ELF-1 (cell line): ENCODE data around the gene SMTN.
A peak's percentile ranks its signal among the peaks of the same experiment; 100 is the strongest.

ENCODE experiments used
- DNase-seq: peaks from one replicate; pipeline ENCODE4 v3.0.0-alpha.2; 2016; ENCODE audit warnings: low read depth, low spot score

SMTN gene

DNA sequence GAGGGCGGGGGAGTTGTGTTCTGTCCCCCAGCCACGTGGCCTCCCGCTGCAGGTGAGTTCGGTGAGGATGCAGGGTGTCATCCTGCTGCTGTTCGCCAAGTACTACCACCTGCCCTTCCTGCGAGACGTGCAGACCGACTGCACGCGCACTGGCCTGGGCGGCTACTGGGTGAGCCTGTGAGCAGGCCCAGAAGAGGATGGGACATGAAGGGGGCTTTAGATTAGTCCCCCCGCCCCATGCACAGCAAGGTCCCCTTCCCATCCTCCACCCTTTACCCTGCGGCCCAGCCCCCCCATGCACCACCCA lies 45.7 kb downstream of the SMTN start:
- DNase-seq, result no peak

DNA sequence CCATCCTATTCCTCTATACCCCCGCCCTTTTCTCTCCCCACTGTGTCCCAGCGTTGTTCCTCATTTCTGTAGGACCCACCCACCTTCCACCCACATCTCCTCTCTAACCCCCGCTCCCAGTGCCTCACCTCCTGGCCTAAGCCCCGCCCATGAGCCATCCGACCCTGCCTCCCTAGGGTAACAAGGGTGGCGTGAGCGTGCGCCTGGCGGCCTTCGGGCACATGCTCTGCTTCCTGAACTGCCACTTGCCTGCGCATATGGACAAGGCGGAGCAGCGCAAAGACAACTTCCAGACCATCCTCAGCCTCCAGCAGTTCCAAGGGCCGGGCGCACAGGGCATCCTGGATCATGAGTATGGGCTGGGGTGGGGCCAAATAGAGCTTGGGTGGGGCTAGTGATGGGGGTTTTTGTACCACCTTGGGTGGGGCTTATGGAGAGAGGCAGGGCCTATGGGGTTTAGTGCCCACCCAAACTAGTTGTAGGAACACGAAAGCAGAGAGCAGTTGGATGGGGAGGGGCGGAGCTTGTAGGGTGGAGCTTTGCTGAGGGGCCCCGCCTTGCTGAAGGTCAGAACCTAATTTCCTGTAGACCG lies 46.2 kb downstream of the SMTN start:
- DNase-seq, result peak; percentile 44

DNA sequence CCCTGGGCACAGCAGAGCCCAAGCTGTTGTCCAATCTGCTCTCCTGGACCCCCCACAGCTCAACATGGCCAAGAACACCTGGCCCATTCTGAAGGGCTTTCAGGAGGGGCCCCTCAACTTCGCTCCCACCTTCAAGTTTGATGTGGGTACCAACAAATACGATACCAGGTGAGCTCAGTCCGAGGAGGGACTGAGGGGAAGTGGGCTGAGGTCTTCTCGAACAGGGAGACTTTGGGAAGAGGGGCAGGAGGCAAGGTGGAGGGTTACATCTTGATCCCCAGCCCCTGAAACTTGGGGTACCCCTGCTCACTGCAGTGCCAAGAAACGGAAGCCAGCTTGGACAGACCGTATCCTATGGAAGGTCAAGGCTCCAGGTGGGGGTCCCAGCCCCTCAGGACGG lies 47.0 kb downstream of the SMTN start:
- DNase-seq, result no peak

DNA sequence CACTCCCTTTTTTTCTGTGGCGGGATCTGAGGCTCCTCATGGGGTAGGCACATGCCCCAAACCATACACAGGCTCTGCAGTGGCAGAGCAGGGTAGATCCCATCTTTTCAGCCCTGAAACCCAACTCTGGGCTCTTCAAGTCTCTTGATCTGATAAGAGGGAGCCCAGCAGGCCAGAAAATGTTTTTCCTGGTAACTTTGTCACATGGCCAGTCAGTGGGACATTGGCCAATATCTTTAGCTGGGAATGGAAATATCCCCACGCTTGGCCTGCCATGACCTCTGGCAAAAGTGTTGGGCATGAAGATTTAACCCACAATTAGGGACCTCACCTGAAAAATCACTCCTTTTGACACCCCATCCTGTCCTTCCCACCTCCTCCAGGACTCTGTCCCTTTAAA lies 49.8 kb downstream of the SMTN start:
- no peak for DNase-seq

DNA sequence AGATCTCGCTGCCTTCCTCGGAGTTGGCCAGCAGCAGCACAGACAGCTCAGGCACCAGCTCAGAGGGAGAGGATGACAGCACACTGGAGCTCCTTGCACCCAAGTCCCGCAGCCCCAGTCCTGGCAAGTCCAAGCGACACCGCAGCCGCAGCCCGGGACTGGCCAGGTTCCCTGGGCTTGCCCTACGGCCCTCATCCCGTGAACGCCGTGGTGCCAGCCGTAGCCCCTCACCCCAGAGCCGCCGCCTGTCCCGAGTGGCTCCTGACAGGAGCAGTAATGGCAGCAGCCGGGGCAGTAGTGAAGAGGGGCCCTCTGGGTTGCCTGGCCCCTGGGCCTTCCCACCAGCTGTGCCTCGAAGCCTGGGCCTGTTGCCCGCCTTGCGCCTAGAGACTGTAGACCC lies 52.8 kb downstream of the SMTN start:
- no peak for DNase-seq

DNA sequence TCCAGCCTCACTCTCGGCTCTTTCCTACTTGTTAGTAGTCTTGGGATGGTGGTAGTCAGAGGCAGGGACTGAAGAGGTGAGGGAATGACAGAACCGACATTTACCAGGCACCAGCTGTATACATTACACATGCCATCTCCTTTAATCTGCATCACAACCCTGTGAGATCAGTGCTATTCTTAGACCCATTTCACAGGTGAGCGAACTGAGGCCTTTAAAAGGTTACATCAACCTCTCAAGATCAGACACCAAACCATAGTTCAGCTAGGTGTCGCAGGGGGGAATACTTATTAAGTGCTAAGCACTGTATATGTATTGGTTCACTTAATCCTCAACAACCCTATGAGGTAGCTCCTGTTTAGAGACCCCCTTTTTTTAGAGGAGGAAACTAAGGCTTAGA lies 53.6 kb downstream of the SMTN start:
- no peak for DNase-seq

DNA sequence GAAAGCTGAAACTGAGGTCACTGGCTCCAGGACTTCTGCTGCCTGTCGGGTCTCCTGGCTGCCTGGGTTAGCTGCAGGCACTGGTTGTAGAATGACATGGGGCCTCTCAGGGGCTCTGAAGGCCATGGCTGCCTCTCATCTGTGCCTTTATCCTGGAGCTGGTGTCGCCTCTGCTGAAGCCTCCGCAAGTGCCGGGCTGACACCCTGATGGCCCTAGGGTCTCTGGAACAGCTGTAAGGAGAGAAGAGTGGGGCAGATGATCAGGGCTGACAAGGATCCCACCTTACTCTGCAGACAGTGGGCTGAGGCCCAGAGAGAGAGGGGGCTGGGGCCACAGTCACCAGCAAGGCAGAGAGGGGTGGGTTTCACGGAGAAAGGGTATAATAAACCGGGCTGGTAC lies 54.6 kb downstream of the SMTN start:
- DNase-seq, result no peak

DNA sequence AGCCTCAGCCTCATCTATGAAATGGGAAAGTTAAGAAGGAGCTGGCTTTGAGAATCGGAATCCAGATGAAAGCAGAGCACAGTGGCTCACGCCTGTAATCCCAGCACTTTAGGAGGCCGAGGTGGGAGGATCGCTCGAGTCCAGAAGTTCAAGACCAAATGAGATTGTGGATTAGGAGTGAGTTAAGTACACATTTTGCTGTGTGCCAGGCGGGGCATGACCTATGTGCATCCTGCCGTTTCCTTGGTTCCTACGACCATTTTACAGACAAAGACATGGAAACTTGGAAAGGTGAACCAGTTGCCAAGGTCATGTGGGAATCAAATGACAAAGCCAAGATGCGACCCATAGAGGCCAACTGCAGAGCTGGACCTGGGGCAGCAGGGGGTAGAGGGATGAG lies 55.0 kb downstream of the SMTN start:
- DNase-seq, result no peak

DNA sequence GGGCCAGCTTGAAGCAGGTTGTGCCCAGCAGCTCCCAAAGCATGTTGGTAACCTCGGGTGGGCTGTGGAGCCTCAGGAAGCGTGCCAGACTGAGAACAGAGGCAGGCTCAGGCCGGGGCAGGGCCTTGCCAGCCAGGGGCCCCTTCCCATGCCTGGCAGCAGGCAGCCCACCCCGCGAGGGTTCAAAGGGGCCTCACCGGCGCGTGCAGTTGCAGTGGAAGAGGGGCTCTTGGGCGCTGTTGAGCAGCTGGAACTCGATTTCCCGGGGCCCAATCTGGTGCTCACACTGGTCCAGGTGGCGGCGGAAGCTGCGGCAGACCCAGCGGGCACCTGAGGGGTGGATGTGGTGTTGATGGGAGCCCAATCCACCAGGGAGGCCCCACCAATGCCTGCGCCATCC lies 55.6 kb downstream of the SMTN start:
- no peak for DNase-seq

DNA sequence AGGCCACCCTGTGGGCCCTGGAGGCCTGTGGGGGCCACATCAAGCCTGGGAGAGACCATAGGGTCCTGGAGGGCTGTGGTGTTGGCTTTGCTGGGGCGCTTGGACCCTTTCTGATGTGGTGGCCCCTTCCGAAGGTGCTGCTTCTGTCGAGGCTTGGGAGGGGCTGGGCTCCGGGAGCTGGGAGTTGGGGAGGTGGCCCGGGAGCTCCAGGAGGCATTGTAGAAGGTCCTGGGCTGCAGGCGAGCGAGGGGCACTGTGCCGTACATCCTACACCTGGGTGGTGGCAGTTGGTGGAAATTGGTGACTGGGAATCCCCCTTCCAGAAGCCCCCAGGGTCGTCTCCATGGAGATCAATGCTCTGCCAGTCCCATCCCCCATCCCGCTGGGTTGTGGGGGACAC lies 56.6 kb downstream of the SMTN start:
- DNase-seq, result no peak

DNA sequence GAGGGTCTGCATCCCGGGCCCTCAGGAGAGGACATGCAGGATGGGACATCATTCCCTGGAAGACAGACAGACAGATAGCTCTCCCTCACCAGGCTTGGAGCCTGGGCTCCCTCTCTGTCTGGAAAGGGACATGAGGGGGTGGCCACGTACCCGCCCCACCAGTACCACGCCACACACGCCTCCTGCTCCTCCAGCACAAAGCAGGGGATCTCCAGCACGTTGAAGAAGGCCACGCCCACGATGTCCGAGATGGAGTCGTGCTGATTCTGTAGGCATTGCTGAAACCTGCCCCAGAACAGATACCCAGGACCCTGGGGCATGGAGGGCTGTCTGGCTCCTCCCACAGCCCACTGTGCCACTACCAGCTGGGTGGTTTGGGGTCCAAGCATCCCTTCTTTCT lies 57.0 kb downstream of the SMTN start:
- no peak for DNase-seq

DNA sequence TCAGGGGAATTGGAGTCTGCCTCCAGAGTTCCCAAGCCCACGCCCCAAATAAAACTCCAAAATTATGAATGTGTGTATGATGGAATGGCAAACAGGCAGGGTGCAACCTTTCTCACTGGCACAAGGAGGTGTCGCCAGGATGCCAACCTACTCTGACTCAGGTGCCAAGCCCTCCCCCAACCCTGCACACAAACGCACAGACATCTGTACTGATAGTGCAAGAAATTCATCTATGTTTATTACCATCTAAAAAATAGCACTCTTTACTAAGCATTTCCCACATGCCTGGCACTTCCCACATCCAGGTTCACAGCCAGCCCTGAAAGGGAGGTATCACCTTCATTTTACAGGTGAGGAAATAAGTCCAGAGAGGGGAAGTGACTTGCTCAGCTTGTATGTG lies 57.9 kb downstream of the SMTN start:
- DNase-seq, result no peak

DNA sequence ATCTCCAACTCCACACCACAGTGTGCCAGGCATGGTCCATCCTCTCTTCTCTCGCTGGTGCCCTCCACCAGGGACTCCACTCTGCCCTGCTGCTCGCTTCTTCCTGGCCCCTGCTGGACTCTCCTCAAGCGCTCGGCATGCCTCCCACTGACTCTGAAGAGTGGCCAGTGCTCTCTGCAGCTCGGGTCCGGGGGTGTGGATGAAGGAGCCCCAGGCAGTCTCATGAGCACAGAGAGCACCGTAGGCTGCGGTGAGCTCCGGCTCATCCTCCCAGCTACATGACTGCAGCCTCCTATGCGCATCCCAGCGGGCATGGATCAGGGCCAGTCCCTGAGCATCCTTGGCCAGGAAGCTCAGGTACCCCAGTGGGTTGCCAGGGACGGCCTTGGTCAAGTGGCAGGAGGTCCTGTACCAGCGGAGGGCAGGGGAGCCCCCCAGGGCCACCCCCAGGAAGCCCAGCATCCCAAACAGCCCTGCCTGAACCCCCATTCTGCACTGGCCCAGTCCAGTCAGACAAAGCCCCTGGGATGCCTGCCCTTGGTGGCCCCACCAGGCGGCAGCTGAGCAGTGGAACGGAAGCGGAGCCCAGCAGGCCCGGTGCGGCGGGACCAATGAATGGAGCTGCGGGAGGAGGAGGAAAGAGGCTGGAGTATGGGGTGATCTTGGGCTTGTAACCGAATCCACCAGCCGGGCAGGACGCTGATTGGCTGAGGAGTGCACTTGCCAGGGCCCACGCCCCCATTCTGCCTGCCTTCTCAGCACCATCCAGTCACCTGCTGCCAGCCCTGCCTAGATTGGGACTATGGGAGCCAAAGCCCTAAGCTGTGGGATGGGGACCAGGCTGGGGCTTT lies 59.0 kb downstream of the SMTN start, which contains the start of gene PLA2G3:
Gene PLA2G3 (minus strand): TSS at position 643 of the 851 bp plus-strand sequence. CDS start 154 bp downstream, at position 489.
- peak; percentile 95 for DNase-seq

DNA sequence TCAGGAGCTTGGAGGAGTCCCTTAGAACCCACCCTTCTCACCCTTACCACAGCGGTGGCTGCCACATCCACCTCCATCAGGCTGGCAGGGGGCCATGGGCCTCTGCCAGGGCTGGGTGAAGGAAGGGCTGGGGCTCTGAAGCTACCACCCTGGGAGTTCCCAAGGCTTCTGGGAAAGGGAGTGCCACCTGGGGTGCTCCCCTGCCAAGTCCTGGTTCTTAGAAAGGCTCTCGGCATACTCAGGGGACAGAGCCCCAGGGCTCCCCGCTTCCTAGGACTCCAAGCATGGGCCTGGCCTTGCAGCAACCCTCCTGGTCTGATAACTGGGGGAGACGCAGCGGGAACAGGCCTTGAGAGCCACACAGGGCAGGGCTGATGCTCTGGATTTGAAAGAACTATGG lies 59.6 kb downstream of the SMTN start:
- DNase-seq, result no peak

DNA sequence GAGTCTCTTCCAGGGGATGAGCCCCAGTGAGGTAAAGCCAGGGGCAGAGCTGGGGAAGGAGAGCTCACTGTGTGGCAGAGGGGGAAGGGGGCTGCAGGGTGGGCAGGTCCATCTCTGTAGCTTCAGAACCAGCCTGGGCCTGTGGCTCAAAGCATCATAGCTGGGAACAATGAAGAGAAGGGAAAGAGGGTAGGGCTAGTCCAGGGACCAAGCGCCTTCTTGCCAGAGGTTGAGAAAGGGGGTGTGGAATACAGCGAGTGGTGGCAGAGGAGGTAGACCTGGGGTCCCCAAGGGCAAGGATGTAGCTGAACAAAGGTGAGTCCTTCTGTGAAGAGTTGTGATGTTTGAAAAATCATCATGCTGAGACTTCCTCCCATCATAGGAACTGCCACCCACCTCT lies 60.4 kb downstream of the SMTN start:
- no peak for DNase-seq

DNA sequence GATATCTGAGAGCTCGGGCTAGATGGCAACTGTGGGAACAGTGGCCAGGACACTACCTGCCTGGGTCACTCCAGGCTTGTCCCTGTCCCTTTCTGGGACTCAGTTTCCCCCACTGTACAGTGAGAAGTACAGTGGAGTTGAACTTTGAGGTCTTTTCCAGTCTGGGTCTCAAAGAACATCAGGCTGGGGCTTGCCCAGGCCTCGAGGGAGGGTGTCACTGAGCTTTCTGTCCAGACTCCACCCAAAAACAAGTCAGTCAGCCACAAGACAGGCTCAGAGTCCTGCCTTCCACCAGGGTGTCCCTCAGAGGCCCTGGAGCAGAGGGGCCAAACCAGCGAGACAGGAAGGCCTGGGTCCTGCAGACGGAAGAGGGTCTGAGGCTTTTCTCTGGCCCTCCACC lies 61.2 kb downstream of the SMTN start:
- DNase-seq, result no peak

DNA sequence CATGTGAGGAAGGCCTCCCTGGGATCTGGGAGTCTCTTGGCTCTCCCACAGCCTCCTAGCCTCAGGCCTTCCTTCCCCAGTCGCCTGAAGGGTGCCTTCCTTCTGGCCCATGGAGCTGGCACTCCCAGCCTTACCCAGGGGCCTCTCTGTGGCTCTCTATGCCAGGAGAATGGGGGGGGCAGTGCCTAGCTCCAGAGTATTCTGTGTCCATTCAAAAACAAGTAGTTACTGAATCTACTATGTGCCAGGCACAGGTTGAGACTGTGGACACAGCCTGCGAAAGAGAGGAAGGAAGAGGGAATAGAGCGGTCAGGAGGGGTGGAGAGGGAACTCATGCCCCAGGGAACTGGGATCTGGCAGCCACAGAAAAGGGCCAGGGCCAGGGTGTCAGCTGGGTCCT lies 61.9 kb downstream of the SMTN start:
- no peak for DNase-seq

DNA sequence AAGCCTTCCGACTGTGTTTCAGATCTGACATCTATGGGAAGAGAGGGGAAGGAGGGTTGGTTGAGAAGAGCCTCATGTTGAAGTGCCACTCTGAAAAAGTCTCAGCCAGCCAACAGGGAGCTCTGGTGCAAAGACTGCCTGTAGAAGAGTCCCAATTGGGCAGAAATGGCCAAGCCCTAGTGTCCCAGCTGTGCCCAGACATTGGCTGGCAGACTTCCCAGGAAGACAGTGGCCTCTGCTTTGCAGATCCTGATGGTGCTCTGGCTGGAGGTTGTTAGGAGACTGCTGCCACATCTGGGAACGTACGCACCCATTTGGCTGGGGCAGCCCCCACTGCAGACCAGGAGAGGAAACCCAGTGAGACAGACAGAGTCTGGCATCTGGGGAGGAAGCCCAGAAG lies 62.4 kb downstream of the SMTN start:
- no peak for DNase-seq

DNA sequence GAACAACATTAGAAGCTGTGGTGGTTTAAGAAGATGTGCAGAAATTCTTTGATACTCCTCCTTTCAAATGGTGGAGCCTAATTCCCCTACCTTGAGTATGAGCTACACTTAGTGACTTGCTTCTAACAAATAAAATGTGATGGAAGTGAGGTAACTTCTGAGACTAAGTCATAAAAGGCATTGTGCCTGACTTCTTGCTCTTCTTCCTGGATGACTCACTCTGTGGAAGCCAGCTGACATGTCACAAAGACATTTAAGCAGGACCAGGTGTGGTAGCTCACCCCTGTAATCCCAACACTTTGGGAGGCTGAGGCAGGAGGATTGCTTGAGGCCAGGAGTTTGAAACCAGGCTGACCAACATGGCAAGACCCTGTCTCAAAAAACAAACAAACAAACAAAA lies 63.1 kb downstream of the SMTN start:
- no peak for DNase-seq

DNA sequence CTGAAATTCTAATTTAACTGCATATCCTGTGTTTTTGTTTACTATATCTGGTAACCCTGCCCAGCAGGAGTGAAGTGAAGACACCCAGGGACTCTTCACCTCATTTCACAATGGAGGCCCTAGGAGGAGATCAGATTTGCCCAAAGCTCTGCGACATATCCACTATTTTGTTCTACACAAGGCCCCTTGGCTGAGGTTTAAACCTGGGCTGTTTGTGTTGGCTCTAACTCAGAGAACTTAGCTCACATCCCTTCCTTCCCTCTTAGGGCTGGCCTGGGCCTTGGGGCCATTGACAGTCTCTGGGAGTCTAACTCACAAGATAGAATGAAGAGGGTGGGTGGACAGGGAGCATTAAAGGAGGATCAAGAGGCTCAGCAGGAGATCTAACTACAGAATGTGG lies 67.4 kb downstream of the SMTN start:
- no peak for DNase-seq

DNA sequence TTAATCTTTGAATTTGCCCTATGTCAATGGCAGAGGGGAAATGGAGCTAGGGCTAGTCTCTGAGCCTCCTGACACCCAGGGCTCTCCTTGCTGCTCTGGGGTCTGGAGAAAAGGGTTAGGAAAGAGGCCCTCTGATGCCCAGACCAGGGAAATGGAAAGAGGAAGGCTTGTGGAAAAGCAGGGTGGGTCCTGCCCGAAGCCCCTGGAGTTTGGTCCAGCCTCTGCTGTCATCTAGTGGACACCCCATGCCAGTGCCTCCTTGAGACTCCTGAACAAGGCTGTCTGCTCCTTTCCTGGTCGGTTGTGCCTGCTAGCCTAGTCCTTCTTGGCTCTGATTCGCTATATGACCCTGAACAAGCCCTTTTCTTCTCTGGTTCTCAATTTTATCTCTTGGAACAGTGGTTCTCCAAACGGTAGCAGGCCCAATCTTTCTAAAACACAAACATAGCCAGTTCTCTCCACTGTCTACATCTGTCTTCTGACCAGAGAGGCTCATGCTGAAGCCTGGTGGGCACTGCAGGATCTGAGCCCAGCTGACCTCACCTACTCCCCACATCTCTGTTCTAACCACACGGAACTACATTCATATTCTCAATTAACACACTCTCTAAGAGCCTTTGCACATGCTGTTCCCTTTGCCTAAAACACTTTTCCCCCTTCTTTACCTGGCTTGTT lies 68.0 kb downstream of the SMTN start:
- DNase-seq, result peak; percentile 91

DNA sequence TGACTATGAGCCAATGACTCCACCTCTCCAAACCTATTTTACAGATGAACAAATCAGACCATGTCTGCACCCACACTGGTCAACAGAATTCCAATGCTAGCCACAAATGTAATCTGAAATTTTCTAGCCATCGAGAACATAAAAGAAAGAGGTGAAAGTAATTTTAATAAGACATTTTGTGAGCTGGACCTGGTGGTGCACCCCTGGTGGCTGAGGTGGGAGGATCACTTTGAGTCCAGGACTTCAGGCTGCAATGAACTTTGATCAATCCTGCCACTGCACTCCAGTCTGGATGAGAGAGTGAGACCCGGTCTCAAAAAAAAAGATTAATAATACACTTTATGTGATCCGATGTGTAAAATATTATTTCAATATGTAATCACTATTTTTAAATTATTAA lies 69.5 kb downstream of the SMTN start:
- no peak for DNase-seq

DNA sequence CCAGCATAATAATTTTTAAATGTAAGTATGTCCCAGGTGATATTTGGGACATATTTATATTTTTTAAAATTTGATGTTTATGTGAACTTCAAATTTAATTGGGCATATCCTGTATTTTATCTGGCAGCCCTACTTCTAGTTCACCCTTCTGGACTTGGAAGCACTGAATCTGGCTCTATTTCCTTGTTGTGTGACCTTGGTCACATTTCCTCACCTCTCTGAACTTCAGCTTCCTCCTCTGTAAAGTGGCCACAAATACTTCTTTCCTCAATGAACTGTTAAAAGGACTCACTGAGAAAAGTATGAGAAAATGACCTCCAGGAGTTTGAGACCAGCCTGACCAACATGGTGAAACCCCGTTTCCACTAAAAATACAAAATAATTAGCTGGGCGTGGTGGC lies 70.8 kb downstream of the SMTN start:
- DNase-seq, result no peak
